Measurements from ENCODE around the gene THSD4. TPM values are rescaled to one million over a fixed set of nuclear protein-coding genes. Genes with fewer than 3 reads are reported as not detected.

THSD4 gene
- total and polyA plus RNA-seq, 2 of the 8 experiments (the other 6 are each of a cell fraction or from before 2014, with no cell fraction given), result 2.5 to 6.2 TPM

GRCh38 chr15:71352125-71352524, 236.9 kb downstream of the THSD4 start:
- Histone ChIP-seq H3K4me2 (ENCODE audit: insufficient read depth in 1 of 2, low read depth in 2 of 2, low read length in 2 of 2) (no peak overlapping the region), H3K79me2 (ENCODE audit: control insufficient read depth in 1 of 2, insufficient read depth in 2 of 2, low read length in 2 of 2) (no peaks in the 10 kb centered on the region), H3K4me3 (ENCODE audit: extremely low read depth in 1 of 4, insufficient read depth in 2 of 4, low read depth in 3 of 4, low read length in 4 of 4) (no peak overlapping the region), H2BK15ac (ENCODE audit: low read length) (no peak overlapping the region), H3K4me1 (replicated peaks in 1 of 4; ENCODE audit: control insufficient read depth in 3 of 4, insufficient read depth in 4 of 4, low read length in 3 of 4) (peaks cover 0 to 7% (median 3%) of the 10 kb centered on the region in 4 experiments; a peak in 4 of 7 replicates), H4K5ac (ENCODE audit: insufficient read length, low read depth, low read length) (no peak overlapping the region), H3K9ac (replicated peaks in 1 of 4; ENCODE audit: extremely low read depth in 1 of 4, low read depth in 3 of 4, low read length in 3 of 4) (no peak overlapping the region), H2BK12ac (ENCODE audit: low read depth, low read length) (no peak overlapping the region), H3K56ac (replicated peaks; ENCODE audit: insufficient read length, low read depth, low read length) (no peak overlapping the region), H3K4ac (replicated peaks; ENCODE audit: insufficient read length, low read depth, low read length) (no peak overlapping the region), H2BK120ac (replicated peaks; ENCODE audit: low read depth, low read length) (no peak overlapping the region), H3K23ac (ENCODE audit: insufficient read length) (no peak overlapping the region), H3K9me3 (ENCODE audit: insufficient read depth in 2 of 2, low read depth in 1 of 2, low read length in 1 of 2) (no peaks in the 10 kb centered on the region), H3K23me2 (ENCODE audit: low read depth, low read length) (no peaks in the 10 kb centered on the region; the same call in 1 of the 2 replicates), H3K79me1 (ENCODE audit: low read depth, low read length) (no peaks in the 10 kb centered on the region), H3K14ac (ENCODE audit: insufficient read length) (no peak overlapping the region), H3K27me3 (replicated peaks in 1 of 4; ENCODE audit: control insufficient read depth in 3 of 4, extremely low read depth in 1 of 4, insufficient read depth in 3 of 4, low read length in 3 of 4) (no peaks in the 10 kb centered on the region), H4K20me1 (replicated peaks in 1 of 2; ENCODE audit: control insufficient read depth in 1 of 2, insufficient read depth in 2 of 2, low read length in 2 of 2) (no peaks in the 10 kb centered on the region), H2AFZ (ENCODE audit: low read length) (no peak overlapping the region), H2AK5ac (ENCODE audit: low read depth, low read length) (no peak overlapping the region), H4K8ac (ENCODE audit: extremely low read depth, insufficient read depth, low read length) (no peak overlapping the region; the same call in 1 of the 2 replicates), H2BK5ac (ENCODE audit: low read depth, low read length) (no peak overlapping the region), H3K27ac (ENCODE audit: low read depth, low read length) (no peak overlapping the region), H3K36me3 (ENCODE audit: control insufficient read depth in 2 of 4, insufficient read depth in 4 of 4, low read length in 3 of 4) (no peaks in the 10 kb centered on the region), H3K18ac (ENCODE audit: extremely low read depth, low read length) (no peak overlapping the region), H4K91ac (replicated peaks; ENCODE audit: insufficient read length, low read length) (no peak overlapping the region), H2BK20ac (ENCODE audit: low read length) (no peak overlapping the region)
- ChIA-PET POLR2A (ENCODE audit: partially characterized antibody) (no interaction called here), CTCF (ENCODE audit: partially characterized antibody) (interaction anchor here (2.0 kb wide), 1 partner anchor 91 kb away, joined by 5 read pairs; no protein-coding TSS in a partner anchor)
- no peak for TF ChIP-seq NANOG (IDR thresholded peaks at IDR 0.05; ENCODE audit: insufficient read depth, low read depth, low read length, poor library complexity, severe bottlenecking)
- TF ChIP-seq CHD2 (IDR thresholded peaks at IDR 0.05; ENCODE audit: low read length), result no peak
- TF ChIP-seq EP300 (IDR thresholded peaks at IDR 0.05; ENCODE audit: borderline replicate concordance in 1 of 2, low read depth in 2 of 2, low read length in 2 of 2), result no peak
- FAIRE-seq, result no peak
- 89% methylated on average over 5 of the region's 5 CpGs; no CpG with 5 or more reads in 1 of the 2 experiments for WGBS, 2 experiments (ENCODE audit: extremely low coverage in 1 of 2, insufficient coverage in 1 of 2, insufficient read length in 1 of 2, insufficient replicate concordance in 2 of 2, low coverage in 1 of 2, low lambda C conversion rate in 2 of 2, missing lambda C conversion rate in 1 of 2)
- no peak for DNase-seq (ENCODE audit: low read depth in 1 of 2, low spot score in 2 of 2)

All from H1 (cell line).